Thymus (tissue), 11 donors: ENCODE results near the gene EFCAB14. TPM values are rescaled to one million over a fixed set of nuclear protein-coding genes. Genes with fewer than 3 reads are reported as not detected.
"Not testable (repeated sequence)": the region's sequence is repeated elsewhere in the genome, so short reads cannot be mapped to it uniquely, and the experiment has no call there.

ENCODE experiments used
- DNase-seq, 9 donors: peaks; one replicate each; pipeline ENCODE4 v3.0.0-alpha.2; 2013; ENCODE audit warnings: low spot score in 9 of 9, low read depth in 6 of 9, missing footprints in 1 of 9
- H3K27ac ChIP-seq, 2 donors: one replicate each; pipeline ENCODE4 v1.5.1; 2013; ENCODE audit warnings: control low read depth in 1 of 2, low read depth in 1 of 2, low read length in 1 of 2, mild to moderate bottlenecking in 1 of 2, moderate library complexity in 1 of 2
- H3K27me3 ChIP-seq, 2 donors: one replicate each; pipeline ENCODE4 v1.5.1; 2013; ENCODE audit warnings: low read length in 1 of 2; ENCODE audit not compliant: control insufficient read depth in 2 of 2, insufficient read depth in 1 of 2
- H3K36me3 ChIP-seq, 2 donors: one replicate each; pipeline ENCODE4 v1.5.1; 2013; ENCODE audit warnings: low read length in 1 of 2, mild to moderate bottlenecking in 1 of 2, moderate library complexity in 1 of 2; ENCODE audit not compliant: control insufficient read depth in 2 of 2, insufficient read depth in 2 of 2
- H3K4me1 ChIP-seq, 2 donors: one replicate each; pipeline ENCODE4 v1.5.1; 2013; ENCODE audit warnings: low read length in 2 of 2; ENCODE audit not compliant: control insufficient read depth in 2 of 2, insufficient read depth in 2 of 2
- H3K4me3 ChIP-seq, 2 donors: one replicate each; pipeline ENCODE4 v1.5.1; 2013; ENCODE audit warnings: low read length in 2 of 2, control low read depth in 1 of 2, mild to moderate bottlenecking in 1 of 2
- H3K9me3 ChIP-seq, 2 donors: one replicate each; pipeline ENCODE4 v1.5.1; 2013; ENCODE audit warnings: low read length in 1 of 2, mild to moderate bottlenecking in 1 of 2; ENCODE audit not compliant: control insufficient read depth in 2 of 2, insufficient read depth in 1 of 2
- WGBS: extraction: QIAGEN DNeasy Blood & Tissue Kit; methylation state at CpG from one replicate; pipeline ENCODE4 v1.1.7; 2013; 5-methylcytosine and 5-hydroxymethylcytosine counted together
- polyA plus RNA-seq: library from polyadenylated mRNA; stranded (reverse); fragments of 200-250 nt; gene quantifications from one replicate; pipeline ENCODE4 v1.2.3, GENCODE V29; 2013
- total RNA-seq: library from RNA; stranded (reverse); fragments of 120-200 nt; gene quantifications from one replicate; pipeline ENCODE4 v1.2.4, GENCODE V29; 2013
- donor health status: healthy.

Gene EFCAB14
- total and polyA plus RNA-seq, 2 donors: 30.6 to 63.6 TPM

GRCh38 chr1:46728327-46728873 is 9.5 kb upstream of the EFCAB14 start:
- not testable (repeated sequence) for H3K27me3 ChIP-seq, H3K27ac ChIP-seq, H3K36me3 ChIP-seq, DNase-seq, H3K9me3 ChIP-seq, H3K4me3 ChIP-seq, H3K4me1 ChIP-seq
- 62% methylated on average over 6 of the region's 6 CpGs for WGBS

- no peak overlapping the region for H3K27ac ChIP-seq
- no peaks in the 10 kb centered on the region for H3K9me3 ChIP-seq
- H3K36me3 ChIP-seq: no peaks in the 10 kb centered on the region
- H3K27me3 ChIP-seq: no peaks in the 10 kb centered on the region
- 89% methylated on average over 3 of the region's 3 CpGs for WGBS
- DNase-seq: no peak
- H3K4me3 ChIP-seq: no peak overlapping the region
- H3K4me1 ChIP-seq: no peaks in the 10 kb centered on the region
These were observed 6.8 kb upstream of the EFCAB14 start for GRCh38 chr1:46725736-46726108.

GRCh38 chr1:46724991-46725735 is 6.2 kb upstream of the EFCAB14 start:
- no peaks in the 10 kb centered on the region for H3K27me3 ChIP-seq
- H3K4me3 ChIP-seq: no peak overlapping the region
- H3K4me1 ChIP-seq: no peaks in the 10 kb centered on the region
- H3K36me3 ChIP-seq: no peaks in the 10 kb centered on the region
- DNase-seq: peak; percentile 49 to 91 (median 79)
- no peak overlapping the region for H3K27ac ChIP-seq
- WGBS: 26% methylated on average over 7 of the region's 7 CpGs
- no peaks in the 10 kb centered on the region for H3K9me3 ChIP-seq

GRCh38 chr1:46723901-46724300 is 5.0 kb upstream of the EFCAB14 start:
- 94% methylated on average over 4 of the region's 4 CpGs for WGBS
- Histone ChIP-seq H3K4me1 (peaks cover 3 to 6% of the 10 kb centered on the region in 2 donors), H3K4me3 (no peak overlapping the region), H3K36me3 (no peaks in the 10 kb centered on the region), H3K27ac (no peak overlapping the region), H3K27me3 (no peaks in the 10 kb centered on the region), H3K9me3 (no peaks in the 10 kb centered on the region)
- DNase-seq: no peak

- no peak for DNase-seq
- WGBS: 86% methylated on average over 3 of the region's 3 CpGs
- Histone ChIP-seq H3K4me3 (no peak overlapping the region), H3K27me3 (no peaks in the 10 kb centered on the region), H3K27ac (no peak overlapping the region), H3K4me1 (peaks cover 17 to 22% of the 10 kb centered on the region in 2 donors), H3K9me3 (no peaks in the 10 kb centered on the region), H3K36me3 (peaks cover 0 to under 1% of the 10 kb centered on the region in 2 donors)
These were observed 2.8 kb upstream of the EFCAB14 start for GRCh38 chr1:46721686-46722205.

- H3K9me3 ChIP-seq: no peaks in the 10 kb centered on the region
- DNase-seq: no peak
- H3K36me3 ChIP-seq: peaks cover 0 to 6% of the 10 kb centered on the region in 2 donors
- H3K4me1 ChIP-seq: peaks cover 17 to 22% of the 10 kb centered on the region in 2 donors
- 98% methylated on average over 1 of the region's 1 CpG for WGBS
- H3K27ac ChIP-seq: no peak overlapping the region
- no peak overlapping the region for H3K4me3 ChIP-seq
- H3K27me3 ChIP-seq: no peaks in the 10 kb centered on the region
These were observed 2.3 kb upstream of the EFCAB14 start for GRCh38 chr1:46721204-46721603.

GRCh38 chr1:46720319-46720718 is 1.4 kb upstream of the EFCAB14 start:
- DNase-seq, H3K27ac ChIP-seq, H3K9me3 ChIP-seq, H3K4me3 ChIP-seq, H3K27me3 ChIP-seq: not testable (repeated sequence)
- H3K4me1 ChIP-seq: peaks cover 17 to 22% of the 10 kb centered on the region in 2 donors
- H3K36me3 ChIP-seq: peaks cover 6 to 13% of the 10 kb centered on the region in 2 donors
- 98% methylated on average over 8 of the region's 8 CpGs for WGBS

- Histone ChIP-seq H3K27me3 (no peaks in the 10 kb centered on the region), H3K9me3 (no peaks in the 10 kb centered on the region), H3K4me1 (peaks cover 17 to 22% of the 10 kb centered on the region in 2 donors), H3K36me3 (peaks cover 8 to 18% of the 10 kb centered on the region in 2 donors), H3K27ac (peak overlapping the region in 1 of 2 donors; percentile 18), H3K4me3 (peak overlapping the region; percentile 42 to 78)
- DNase-seq: no peak
- 32% methylated on average over 3 of the region's 3 CpGs for WGBS
These were observed 775 bp upstream of the EFCAB14 start for GRCh38 chr1:46719689-46720088.

GRCh38 chr1:46718340-46718726 is 581 bp downstream of the EFCAB14 start:
- no peak for DNase-seq
- 6% methylated on average over 12 of the region's 12 CpGs for WGBS

More at GRCh38 chr1:46718340-46718726, 581 bp downstream of the EFCAB14 start:
- Histone ChIP-seq H3K9me3 (no peaks in the 10 kb centered on the region), H3K4me1 (peaks cover 17 to 22% of the 10 kb centered on the region in 2 donors), H3K27ac (peak overlapping the region; percentile 46 to 84), H3K4me3 (peak overlapping the region; percentile 78 to 86), H3K27me3 (no peaks in the 10 kb centered on the region), H3K36me3 (peaks cover 15 to 28% of the 10 kb centered on the region in 2 donors)
